HG03558 (cell line): ENCODE data around the gene SBK3.
"Not testable (repeated sequence)": the region's sequence is repeated elsewhere in the genome, so short reads cannot be mapped to it uniquely, and the experiment has no call there.

Experiments used
- ATAC-seq: cut with Tn5 transposase; IDR thresholded peaks from one replicate; pipeline ENCODE4 v1.9.1; 2021; ENCODE audit warnings: moderate number of reproducible peaks; ENCODE audit not compliant: unreplicated experiment; ENCODE audit errors: extremely low read depth

SBK3 gene

GRCh38 chr19:55543567-55543966 lies 1.8 kb downstream of the SBK3 start:
- ATAC-seq: no peak

- no peak for ATAC-seq
Measured at GRCh38 chr19:55542292-55542855, 3.0 kb downstream of the SBK3 start.

DNA sequence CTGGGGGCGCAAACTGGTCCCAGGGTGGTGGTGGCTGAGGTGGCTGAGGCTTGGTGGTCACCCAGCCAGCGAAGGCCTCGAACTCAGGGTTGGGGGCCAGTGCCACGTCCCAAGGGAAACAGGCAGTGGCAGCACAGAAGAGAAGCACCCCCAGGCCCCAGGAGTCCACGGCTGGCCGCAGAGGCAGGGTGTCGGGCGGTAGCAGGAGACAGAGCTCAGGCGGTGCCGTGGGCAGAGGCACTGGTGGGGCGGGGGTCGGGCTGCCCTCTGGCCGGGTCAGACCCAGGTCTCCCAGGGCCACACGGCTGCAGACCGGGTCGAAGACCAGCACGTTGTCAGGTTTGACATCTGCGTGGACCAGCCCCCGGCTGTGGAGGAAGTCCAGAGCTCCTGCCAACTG lies 4.3 kb downstream of the SBK3 start:
- ATAC-seq: no peak

- ATAC-seq: no peak
Measured at GRCh38 chr19:55540619-55541018, 4.7 kb downstream of the SBK3 start.

GRCh38 chr19:55539090-55539984 lies 6.0 kb downstream of the SBK3 start:
- no peak for ATAC-seq

DNA sequence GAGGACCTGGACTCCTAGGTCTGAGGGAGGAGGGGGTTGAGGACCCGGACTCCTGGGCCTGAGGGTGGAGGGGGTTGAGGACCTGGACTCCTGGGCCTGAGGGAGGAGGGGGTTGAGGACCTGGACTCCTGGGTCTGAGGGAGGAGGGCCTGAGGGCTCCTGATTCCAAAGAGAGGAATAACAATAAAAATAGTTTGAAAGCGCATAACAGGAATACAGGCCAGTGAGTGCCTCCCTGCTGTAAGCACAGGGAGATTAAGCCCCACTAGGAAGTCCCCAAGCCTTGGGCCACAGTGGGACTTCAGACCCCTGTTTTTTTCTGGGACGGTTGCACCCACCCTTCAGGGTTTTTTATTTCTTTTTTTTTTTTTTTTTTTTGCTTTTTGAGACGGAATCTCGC lies 7.2 kb downstream of the SBK3 start:
- no peak for ATAC-seq

DNA sequence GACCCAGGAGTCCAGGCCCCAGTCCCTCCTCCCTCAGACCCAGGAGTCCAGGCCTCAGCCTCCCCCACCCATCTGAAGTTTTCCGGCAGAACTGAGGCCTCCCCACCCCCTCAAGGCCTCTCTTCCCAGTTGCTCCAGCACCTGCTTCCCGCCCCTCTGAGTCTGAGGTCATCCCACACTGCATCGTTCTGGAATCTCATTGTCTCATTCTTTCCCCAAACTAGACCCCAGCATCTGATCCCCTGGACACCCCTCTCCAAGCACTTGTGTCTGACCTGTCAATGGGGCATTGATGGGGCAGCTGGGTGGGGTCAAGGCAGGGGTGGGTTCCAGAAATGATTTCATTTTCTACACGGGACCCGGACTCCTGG lies 7.6 kb downstream of the SBK3 start:
- ATAC-seq: no peak

DNA sequence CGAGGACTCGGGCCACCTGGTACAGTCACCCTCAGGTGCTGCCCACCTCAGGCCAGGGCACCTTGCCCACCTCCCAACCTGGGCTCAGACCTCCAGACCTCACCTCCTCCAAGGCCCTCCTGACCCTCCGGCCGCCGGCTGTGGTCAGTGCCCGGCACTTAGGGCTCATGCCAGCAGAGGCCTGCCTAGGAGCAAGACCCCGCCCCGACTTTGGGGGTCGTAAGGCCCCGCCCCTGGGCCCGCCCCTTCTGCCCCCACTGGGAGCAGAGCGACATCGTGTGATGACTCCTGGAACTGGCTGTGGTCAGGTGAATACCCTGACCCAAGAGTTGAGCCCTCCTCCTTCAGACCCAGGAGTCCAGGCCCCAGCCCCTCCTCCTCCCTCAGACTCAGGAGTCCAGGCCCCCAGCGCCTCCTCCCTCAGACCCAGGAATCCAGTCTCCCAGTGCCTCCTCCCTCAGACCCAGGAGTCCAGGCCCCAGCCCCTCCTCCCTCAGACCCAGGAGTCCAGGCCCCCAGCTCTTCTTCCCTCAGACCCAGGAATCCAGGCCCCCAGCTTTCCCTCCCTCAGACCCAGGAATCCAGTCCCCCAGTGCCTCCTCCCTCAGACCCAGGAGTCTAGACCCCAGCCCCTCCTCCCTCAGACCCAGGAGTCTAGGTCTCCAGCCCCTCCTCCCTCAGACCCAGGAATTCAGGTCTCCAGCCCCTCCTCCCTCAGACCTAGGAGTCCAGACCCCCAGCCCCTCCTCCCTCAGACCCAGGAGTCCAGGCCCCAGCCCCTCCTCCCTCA lies 8.2 kb downstream of the SBK3 start, which contains the start of gene SBK2:
SBK2 (minus strand) TSS at position 183 of the 790 bp plus-strand sequence. CDS start 839 bp downstream, outside the sequence.
- ATAC-seq: no peak

DNA sequence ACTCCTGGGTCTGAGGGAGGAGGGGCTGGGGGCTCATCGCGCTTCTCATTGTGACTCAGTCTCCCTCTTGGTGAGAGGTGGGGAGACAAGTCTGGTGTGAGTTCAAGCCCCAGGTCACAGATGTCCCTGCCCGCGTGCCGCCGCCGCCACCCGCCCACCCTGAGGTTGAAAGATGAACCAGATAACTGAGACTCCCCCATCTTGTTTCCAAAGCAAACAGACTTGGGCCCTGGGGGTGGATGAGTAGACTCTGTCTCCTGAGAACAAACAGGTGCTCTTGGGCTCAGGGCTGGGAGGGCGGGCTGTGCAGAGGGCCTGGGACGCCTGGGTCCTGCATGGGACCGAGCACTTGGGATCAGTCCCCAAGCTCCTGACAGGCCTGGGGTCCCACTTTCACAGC lies 9.0 kb downstream of the SBK3 start:
- ATAC-seq: no peak

DNA sequence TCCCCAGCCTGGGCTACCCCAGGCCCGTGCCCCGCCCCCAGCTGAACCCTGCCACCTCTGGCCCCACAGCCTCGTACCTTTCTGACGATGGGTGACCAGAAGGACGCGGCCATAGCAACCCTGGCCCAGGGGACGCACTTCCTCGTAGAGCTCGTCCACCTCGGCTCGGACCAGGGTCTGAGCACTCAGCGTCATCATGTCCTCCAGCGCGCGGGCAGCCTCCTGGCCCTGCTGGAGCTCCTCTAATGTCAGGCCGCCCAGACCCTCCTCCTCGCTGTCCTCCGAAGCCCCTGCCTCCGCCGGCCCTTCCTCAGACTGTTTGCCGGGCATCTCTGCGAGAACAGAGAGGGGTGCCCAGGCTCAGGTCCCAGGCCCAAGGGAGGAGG lies 9.4 kb downstream of the SBK3 start:
- no peak for ATAC-seq

DNA sequence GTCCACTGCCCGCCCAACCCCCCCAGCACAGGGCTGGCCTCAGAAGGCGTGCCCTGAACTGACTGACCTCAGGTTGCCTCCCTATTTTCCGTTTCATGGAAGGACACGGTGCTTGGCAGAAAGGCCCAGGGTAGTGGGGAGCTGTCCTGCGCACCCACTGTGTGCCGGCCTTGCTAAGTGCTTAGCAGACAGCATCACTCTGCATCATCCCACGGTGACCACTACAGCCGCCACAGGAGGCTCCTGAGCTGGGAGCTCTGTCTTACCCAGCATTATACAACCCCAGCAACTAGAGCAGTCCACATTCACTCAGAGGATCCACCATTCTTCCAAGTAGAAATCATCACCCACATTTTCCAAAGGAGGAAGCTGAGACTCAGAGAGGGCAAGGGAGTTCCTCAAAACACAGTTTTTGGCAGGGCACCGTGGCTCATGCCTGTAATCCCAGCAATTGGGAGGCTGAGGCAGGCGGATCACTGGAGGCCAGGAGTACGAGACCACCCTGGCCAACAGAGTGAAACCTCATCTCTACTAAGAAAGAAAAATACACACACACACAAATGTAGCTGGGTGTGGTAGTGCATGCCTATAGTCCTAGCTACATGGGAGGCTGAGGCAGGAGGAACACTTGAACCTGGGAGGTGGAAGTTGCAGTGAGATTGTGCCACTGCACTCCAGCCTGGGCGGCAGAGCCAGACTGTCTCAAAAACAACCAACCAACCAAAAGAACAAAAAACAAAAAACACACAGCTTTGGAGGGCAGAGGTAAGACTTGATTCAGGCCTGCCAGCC lies 10.0 kb downstream of the SBK3 start:
- no peak for ATAC-seq

DNA sequence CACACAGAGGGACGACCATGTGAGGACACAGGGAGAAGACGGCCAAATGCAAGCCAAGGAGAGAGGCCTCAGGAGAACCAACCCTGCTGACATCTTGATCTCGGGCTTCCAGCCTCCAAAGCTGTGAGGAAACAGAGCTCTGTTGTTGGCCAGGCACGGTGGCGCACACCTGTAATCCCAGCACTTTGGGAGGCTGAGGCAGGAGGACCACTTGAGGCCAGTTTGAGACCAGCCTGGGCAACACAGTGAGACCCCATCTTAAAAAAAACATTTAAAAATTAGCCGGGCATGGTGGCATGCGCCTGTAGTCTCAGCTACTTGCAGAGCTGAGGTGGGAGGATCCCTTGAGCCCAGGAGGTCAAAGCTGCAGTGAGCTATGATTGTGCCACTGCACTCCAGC lies 11.1 kb downstream of the SBK3 start:
- not testable (repeated sequence) for ATAC-seq

DNA sequence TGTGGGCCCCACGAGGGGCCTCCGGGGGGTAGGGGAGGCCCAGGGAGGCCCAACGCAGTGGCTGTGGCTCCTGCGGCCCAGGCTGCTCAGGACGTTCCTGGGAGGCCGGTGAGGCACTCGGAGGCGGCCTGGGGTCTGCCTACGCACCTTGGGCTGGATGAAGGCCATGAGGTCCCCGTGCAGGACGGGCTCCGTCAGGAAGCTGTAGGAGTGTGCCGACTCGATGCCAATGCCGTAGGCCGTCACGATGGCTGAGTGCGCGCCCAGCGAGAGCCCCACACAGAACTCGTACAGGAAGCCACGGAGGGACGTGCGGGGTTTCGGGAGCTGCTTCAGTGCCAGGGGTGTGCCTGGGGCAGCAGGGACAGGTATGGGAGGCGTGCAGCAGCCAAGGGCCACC lies 14.3 kb downstream of the SBK3 start:
- ATAC-seq: no peak

GRCh38 chr19:55529636-55530234 lies 15.6 kb downstream of the SBK3 start:
- ATAC-seq: no peak

- no peak for ATAC-seq
Measured at GRCh38 chr19:55528030-55528803, 17.1 kb downstream of the SBK3 start.

- no peak for ATAC-seq
Measured at GRCh38 chr19:55527197-55528029, 17.9 kb downstream of the SBK3 start.

DNA sequence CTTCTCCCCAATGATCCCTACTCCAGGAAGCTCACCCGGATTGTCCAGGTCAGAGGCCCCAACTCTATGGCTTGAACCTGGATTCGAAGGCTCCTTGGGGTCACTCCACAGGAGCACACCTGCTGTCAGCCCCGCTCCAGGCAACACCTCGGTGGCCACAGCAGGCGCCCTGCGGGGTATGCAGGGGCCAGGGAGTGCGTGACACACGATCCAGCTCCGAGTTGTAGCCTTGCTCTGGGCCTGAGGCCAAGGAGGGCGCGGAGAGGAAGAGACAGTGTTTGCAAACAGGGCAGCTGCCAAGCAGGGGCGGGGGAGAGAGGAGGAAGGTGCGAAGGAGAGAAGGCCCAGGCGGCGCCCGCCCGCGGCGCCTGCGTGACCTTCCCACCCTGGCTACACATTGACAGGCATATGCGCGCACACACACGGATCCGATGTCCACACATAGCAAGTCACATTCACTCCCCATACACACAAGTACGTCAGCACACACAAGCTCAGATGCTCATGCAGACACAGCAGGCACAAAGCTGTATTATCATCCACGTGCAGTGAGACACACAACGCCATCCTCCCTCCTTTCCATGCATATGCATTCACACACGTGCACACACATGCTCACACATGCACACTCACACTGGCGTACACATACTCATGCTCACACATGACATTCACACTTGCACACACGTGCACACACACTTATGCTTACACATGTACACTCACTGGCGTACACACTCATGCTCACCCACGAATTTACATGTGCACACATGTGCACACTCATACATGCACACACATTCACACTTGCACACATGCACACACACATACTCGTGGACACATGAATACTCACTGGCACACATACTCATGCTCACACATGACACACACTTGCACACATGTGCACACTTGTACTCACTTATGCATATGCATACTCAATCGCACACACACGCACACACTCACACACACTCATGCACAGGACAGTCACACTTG lies 18.8 kb downstream of the SBK3 start:
- no peak for ATAC-seq
